Measurements from ENCODE around the gene KRTAP9-3. TPM values are rescaled to one million over a fixed set of nuclear protein-coding genes. Genes with fewer than 3 reads are reported as not detected.
"Not testable (repeated sequence)": the region's sequence is repeated elsewhere in the genome, so short reads cannot be mapped to it uniquely, and the experiment has no call there.

The KRTAP9-3 gene
- total RNA-seq, 1 donor from 2014 or later = not detected

DNA sequence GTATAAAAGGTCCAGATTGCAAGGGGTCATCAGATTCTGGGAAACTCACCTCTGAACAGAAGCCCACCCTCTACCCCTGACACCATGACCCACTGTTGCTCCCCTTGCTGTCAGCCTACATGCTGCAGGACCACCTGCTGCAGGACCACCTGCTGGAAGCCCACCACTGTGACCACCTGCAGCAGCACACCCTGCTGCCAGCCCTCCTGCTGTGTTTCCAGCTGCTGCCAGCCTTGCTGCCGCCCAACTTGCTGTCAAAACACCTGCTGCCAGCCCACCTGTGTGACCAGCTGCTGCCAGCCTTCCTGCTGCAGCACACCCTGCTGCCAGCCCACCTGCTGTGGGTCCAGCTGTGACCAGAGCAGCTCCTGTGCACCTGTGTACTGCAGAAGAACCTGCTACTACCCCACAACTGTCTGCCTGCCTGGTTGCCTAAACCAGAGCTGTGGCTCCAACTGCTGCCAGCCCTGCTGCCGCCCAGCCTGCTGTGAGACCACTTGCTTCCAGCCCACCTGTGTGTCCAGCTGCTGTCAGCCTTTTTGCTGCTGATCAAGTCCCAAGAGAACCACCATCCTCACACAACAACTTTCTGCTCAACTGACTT is 17.5 kb downstream of the KRTAP9-3 start, which contains the start of gene KRTAP9-4:
Gene KRTAP9-4, plus strand, starts transcription at position 51 of the 604 bp plus-strand sequence. Its CDS starts 34 bp downstream, at position 85.
- not testable (repeated sequence) for DNase-seq (ENCODE audit: low spot score)

- no peak for DNase-seq (ENCODE audit: low spot score)
Measured at GRCh38 chr17:41251261-41251660, 19.0 kb downstream of the KRTAP9-3 start.

DNA sequence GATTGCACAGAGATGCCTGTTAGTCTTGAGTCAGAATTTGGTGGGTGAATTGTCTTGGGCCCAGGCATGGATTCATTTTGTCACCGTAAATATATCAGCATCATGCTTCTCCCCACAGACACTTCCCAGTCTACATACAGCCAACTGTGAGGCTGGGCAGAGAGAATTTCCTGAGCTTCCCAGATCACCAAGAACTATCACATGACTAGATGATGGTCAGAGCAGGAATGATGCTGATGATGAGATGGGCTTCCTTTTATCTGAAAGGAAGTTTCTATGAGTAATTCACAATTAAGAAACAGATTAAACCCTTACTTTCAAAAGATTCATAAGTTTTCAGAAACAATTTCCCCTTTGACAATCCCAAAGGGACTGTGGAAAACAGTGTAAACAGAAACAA is 22.6 kb downstream of the KRTAP9-3 start:
- DNase-seq (ENCODE audit: low spot score) = no peak

DNA sequence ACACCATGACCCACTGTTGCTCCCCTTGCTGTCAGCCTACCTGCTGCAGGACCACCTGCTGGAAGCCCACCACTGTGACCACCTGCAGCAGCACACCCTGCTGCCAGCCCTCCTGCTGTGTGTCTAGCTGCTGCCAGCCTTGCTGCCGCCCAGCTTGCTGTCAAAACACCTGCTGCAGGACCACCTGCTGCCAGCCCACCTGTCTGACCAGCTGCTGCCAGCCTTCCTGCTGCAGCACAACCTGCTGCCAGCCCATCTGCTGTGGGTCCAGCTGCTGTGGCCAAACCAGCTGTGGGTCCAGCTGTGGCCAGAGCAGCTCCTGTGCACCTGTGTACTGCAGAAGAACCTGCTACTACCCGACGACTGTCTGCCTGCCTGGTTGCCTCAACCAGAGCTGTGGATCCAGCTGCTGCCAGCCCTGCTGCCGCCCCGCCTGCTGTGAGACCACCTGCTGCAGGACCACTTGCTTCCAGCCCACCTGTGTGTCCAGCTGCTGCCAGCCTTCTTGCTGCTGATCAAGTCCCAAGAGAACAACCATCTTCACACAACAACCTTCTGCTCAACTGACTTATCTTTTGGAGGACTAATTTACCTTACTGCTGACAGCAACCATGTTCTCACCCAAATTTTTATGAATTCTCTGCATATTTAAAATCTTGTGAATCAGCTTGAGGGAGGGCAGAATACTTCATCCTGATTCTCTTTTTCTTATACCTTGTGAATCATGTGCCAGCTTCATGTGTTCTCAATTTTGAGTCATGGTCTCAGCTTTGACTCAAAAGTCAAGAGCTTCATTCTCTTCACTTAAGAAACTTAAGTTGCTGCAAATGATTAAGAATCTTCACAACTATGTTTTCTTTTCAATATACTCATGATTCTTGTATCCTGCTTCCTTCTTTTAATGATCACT is 23.4 kb downstream of the KRTAP9-3 start, which contains the start of gene KRTAP9-9:
Gene KRTAP9-9, plus strand, starts transcription at position 4 of the 910 bp plus-strand sequence.
- not testable (repeated sequence) for DNase-seq (ENCODE audit: low spot score)

DNA sequence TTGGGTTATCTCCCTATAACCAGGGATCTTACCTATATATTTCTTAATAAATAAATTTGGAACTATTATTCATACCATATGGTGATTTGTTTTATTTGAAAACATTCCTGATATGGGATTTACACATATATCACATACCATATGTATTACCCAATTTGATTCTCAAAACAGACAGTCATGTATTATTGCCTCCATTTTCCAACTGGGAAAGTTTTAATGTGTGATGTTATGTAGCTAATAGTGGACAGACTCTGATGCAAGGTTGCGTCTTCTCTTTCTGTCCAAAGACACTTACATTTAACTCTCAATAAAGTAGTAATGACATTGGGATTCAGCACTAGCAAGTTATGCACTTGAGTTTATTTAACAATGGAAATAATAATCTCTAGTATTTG is 24.0 kb downstream of the KRTAP9-3 start:
- no peak for DNase-seq (ENCODE audit: low spot score)

- no peak for DNase-seq (ENCODE audit: low spot score)
Measured at GRCh38 chr17:41258406-41258805, 26.2 kb downstream of the KRTAP9-3 start.

- DNase-seq (ENCODE audit: low spot score) = no peak
Measured at GRCh38 chr17:41263212-41263611, 31.0 kb downstream of the KRTAP9-3 start.

DNA sequence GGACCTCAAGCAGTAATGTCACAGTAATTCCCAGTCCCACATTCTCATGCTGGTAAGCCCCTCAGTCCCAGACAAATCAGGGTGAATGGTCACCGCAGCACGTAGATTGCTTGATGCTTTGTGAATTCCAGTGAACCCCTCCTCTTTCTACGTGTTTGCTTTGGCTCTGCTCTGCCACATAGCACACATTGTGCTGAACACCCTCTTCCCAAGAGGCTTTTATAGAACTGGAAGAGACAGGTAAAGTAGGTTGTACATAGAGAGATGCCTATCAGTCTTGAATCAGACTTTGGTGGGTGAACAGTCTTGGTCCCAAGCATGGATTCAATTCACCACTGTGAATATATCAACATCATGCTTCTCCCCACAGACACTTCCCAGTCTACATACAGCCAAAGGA is 32.4 kb downstream of the KRTAP9-3 start:
- DNase-seq (ENCODE audit: low spot score) = no peak

DNA sequence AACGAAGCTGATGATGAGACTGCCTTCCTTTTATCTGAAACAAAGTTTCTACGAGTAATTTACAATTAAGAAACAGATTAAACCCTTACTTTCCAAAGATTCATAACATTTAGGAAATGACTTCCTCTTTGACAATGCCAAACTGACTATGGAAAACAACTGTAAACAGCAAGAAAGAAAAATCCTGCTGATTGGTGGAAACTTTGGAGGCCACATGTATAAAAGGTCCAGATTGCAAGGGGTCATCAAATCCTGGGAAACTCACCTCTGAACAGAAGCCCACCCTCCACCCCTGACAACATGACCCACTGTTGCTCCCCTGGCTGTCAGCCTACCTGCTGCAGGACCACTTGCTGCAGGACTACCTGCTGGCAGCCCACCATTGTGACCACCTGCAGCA is 32.8 kb downstream of the KRTAP9-3 start, which contains the start of gene KRTAP9-6:
Gene KRTAP9-6, plus strand, starts transcription at position 301 of the 400 bp plus-strand sequence. Its CDS starts 0 bp downstream, at position 301.
- no peak for DNase-seq (ENCODE audit: low spot score)

- DNase-seq (ENCODE audit: low spot score) = no peak
Measured at GRCh38 chr17:41267711-41268110, 35.5 kb downstream of the KRTAP9-3 start.

- DNase-seq (ENCODE audit: low spot score) = not testable (repeated sequence)
Measured at GRCh38 chr17:41271323-41271722, 39.1 kb downstream of the KRTAP9-3 start.

DNA sequence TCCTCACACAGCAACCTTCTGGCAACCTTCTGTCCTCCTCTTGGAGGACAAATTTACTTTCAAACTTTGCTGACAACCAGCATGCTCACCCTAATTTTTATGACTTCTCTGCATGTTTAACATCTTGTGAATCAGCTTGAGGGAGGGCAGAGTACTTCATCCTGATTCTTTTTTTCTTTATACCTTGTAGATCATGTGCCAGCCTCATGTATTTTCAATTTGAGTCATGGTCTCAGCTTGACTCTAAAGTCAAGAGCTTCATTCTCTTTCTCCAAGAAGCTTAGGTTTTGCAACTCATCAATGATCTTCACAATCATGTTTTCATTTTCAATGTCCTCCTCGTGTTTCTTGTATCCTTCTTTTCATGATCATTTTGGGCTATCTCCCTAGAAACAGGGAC is 39.6 kb downstream of the KRTAP9-3 start:
- no peak for DNase-seq (ENCODE audit: low spot score)

DNA sequence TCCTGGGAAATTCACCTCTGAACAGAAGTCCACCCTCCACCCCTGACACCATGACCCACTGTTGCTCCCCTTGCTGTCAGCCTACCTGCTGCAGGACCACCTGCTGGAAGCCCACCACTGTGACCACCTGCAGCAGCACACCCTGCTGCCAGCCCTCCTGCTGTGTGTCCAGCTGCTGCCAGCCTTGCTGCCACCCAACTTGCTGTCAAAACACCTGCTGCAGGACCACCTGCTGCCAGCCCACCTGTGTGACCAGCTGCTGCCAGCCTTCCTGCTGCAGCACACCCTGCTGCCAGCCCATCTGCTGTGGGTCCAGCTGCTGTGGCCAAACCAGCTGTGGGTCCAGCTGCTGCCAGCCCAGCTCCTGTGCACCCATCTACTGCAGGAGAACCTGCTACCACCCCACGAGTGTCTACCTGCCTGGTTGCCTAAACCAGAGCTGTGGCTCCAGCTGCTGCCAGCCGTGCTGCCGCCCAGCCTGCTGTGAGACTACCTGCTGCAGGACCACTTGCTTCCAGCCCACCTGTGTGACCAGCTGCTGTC is 43.5 kb downstream of the KRTAP9-3 start, which contains the start of gene KRTAP9-7:
Gene KRTAP9-7, plus strand, starts transcription at position 51 of the 543 bp plus-strand sequence. Its CDS starts 0 bp downstream, at position 51.
- DNase-seq (ENCODE audit: low spot score) = not testable (repeated sequence)

- no peak for DNase-seq (ENCODE audit: low spot score)
Measured at GRCh38 chr17:41278176-41278955, 46.1 kb downstream of the KRTAP9-3 start.

Other genes starting within 250 kb of the KRTAP9-3 start
- not detected for gene KRT40, start 248.1 kb upstream of the KRTAP9-3 start, total RNA-seq
- gene KRTAP3-3, start 238.3 kb upstream of the KRTAP9-3 start, total RNA-seq = not detected
- not detected for gene KRTAP3-2, start 232.5 kb upstream of the KRTAP9-3 start, total RNA-seq
- gene KRTAP3-1, start 223.3 kb upstream of the KRTAP9-3 start, total RNA-seq = not detected
- gene KRTAP1-5, start 205.2 kb upstream of the KRTAP9-3 start, total RNA-seq = not detected
- gene KRTAP1-4, start 202.3 kb upstream of the KRTAP9-3 start, total RNA-seq = not detected
- not detected for gene KRTAP1-3, start 197.6 kb upstream of the KRTAP9-3 start, total RNA-seq
- gene KRTAP1-1, start 191.0 kb upstream of the KRTAP9-3 start, total RNA-seq = not detected
- not detected for gene KRTAP2-1, start 185.1 kb upstream of the KRTAP9-3 start, total RNA-seq
- gene KRTAP2-2, start 177.2 kb upstream of the KRTAP9-3 start, total RNA-seq = not detected
- not detected for gene KRTAP2-3, start 172.3 kb upstream of the KRTAP9-3 start, total RNA-seq
- gene KRTAP2-4, start 166.6 kb upstream of the KRTAP9-3 start, total RNA-seq = not detected
- not detected for gene KRTAP4-7, start 148.3 kb upstream of the KRTAP9-3 start, total RNA-seq
- not detected for gene KRTAP4-8, start 134.3 kb upstream of the KRTAP9-3 start, total RNA-seq
- not detected for gene KRTAP4-16, start 130.2 kb upstream of the KRTAP9-3 start, total RNA-seq
- not detected for gene KRTAP4-9, start 127.1 kb upstream of the KRTAP9-3 start, total RNA-seq
- not detected for gene KRTAP4-11, start 114.1 kb upstream of the KRTAP9-3 start, total RNA-seq
- not detected for gene KRTAP4-12, start 108.3 kb upstream of the KRTAP9-3 start, total RNA-seq
- not detected for gene KRTAP4-6, start 91.9 kb upstream of the KRTAP9-3 start, total RNA-seq
- not detected for gene KRTAP4-5, start 82.6 kb upstream of the KRTAP9-3 start, total RNA-seq
- gene KRTAP4-4, start 71.7 kb upstream of the KRTAP9-3 start, total RNA-seq = not detected
- gene KRTAP4-3, start 64.2 kb upstream of the KRTAP9-3 start, total RNA-seq = not detected
- gene KRTAP4-2, start 54.2 kb upstream of the KRTAP9-3 start, total RNA-seq = not detected
- not detected for gene KRTAP4-1, start 47.5 kb upstream of the KRTAP9-3 start, total RNA-seq
- not detected for gene KRTAP9-1, start 42.6 kb upstream of the KRTAP9-3 start, total RNA-seq
- not detected for gene KRTAP9-2, start 5.8 kb upstream of the KRTAP9-3 start, total RNA-seq
- not detected for gene KRTAP9-8, start 5.5 kb downstream of the KRTAP9-3 start, total RNA-seq
- not detected for gene KRTAP9-4, start 17.2 kb downstream of the KRTAP9-3 start, total RNA-seq
- not detected for gene KRTAP9-9, start 22.9 kb downstream of the KRTAP9-3 start, total RNA-seq
- gene KRTAP9-6, start 32.9 kb downstream of the KRTAP9-3 start, total RNA-seq = not detected
- gene KRTAP9-7, start 43.2 kb downstream of the KRTAP9-3 start, total RNA-seq = not detected
- gene KRTAP29-1, start 70.4 kb downstream of the KRTAP9-3 start, total RNA-seq = not detected
- not detected for gene KRTAP16-1, start 76.9 kb downstream of the KRTAP9-3 start, total RNA-seq
- gene KRTAP17-1, start 83.3 kb downstream of the KRTAP9-3 start, total RNA-seq = not detected
- gene KRT33A, start 118.4 kb downstream of the KRTAP9-3 start, total RNA-seq = not detected
- not detected for gene KRT33B, start 137.4 kb downstream of the KRTAP9-3 start, total RNA-seq
- not detected for gene KRT34, start 149.9 kb downstream of the KRTAP9-3 start, total RNA-seq
- gene KRT31, start 165.2 kb downstream of the KRTAP9-3 start, total RNA-seq = not detected
- gene KRT37, start 192.1 kb downstream of the KRTAP9-3 start, total RNA-seq = not detected
- not detected for gene KRT38, start 208.5 kb downstream of the KRTAP9-3 start, total RNA-seq
- not detected for gene KRT32, start 234.9 kb downstream of the KRTAP9-3 start, total RNA-seq
- gene KRT35, start 248.7 kb downstream of the KRTAP9-3 start, total RNA-seq = not detected

Measured in mesenteric fat pad (tissue), 1 donor.